K562 (cell line): ENCODE results near the gene RHOV. TPM values are rescaled to one million over a fixed set of nuclear protein-coding genes. Genes with fewer than 3 reads are reported as not detected.

Experiments used
- ADNP ChIP-seq: fragments of 200-800 bp; sonication (Bioruptor generic); IDR thresholded peaks from 2 replicates; pipeline ENCODE4 v1.6.1; 2016; ENCODE audit warnings: missing genetic modification characterization, missing compliant biosample characterization
- MYC ChIP-seq, 2 experiments: fragments of 250-450 bp in 1 of 2; sonication (Bioruptor Pico) in 1 of 2; IDR thresholded peaks; 2 replicates each; pipeline versions ENCODE4 v1.5.1 to v1.6.1; 2012 to 2021; ENCODE audit warnings: low read depth in 2 of 2, borderline replicate concordance in 1 of 2, improper control_type of control experiment in 1 of 2, low read length in 1 of 2, mild to moderate bottlenecking in 1 of 2, moderate library complexity in 1 of 2
- POLR3A ChIP-seq: IDR thresholded peaks from 2 replicates; pipeline ENCODE4 v1.6.1; 2011; ENCODE audit warnings: borderline replicate concordance, mild to moderate bottlenecking, moderate library complexity; ENCODE audit not compliant: insufficient read length, insufficient read depth; ENCODE audit errors: extremely low read depth
- RBFOX2 ChIP-seq: fragments of 200-400 bp; formaldehyde crosslinking; IDR thresholded peaks from 2 replicates; pipeline ENCODE4 v1.6.1; 2017; ENCODE audit warnings: low read depth, mild to moderate bottlenecking, low read length, moderate library complexity
- ZBTB43 ChIP-seq: sonication (generic); formaldehyde crosslinking; IDR thresholded peaks from 2 replicates; pipeline ENCODE4 v1.8.0; 2023; ENCODE audit warnings: mild to moderate bottlenecking, missing genetic modification reagents
- ZFX ChIP-seq: sonication (generic); formaldehyde crosslinking; IDR thresholded peaks from 2 replicates; pipeline ENCODE4 v1.8.0; 2022; ENCODE audit warnings: mild to moderate bottlenecking, missing genetic modification reagents, moderate library complexity
- ZNF407 ChIP-seq: fragments of 450-650 bp; IDR thresholded peaks from 2 replicates; pipeline ENCODE4 v1.6.1; 2016; ENCODE audit warnings: low read depth
- polyA plus RNA-seq, 8 experiments: library from polyadenylated mRNA; depleted of rRNA in 4 of 8; stranded (reverse) in 5 of 8; unstranded in 3 of 8; fragments of >200 nt; fragmentation: Nextera tagmentation in 2 of 8; fragmentation: Illumina TruSeq in 1 of 8; extraction: Ambion mirVana in 2 of 8; extraction: Trizol in 1 of 8; gene quantifications; 2 replicates each; pipeline versions ENCODE4 v1.2.1 to v1.2.3, GENCODE V29; 2011 to 2014; ENCODE audit warnings: inconsistent platforms in 1 of 8, missing spikeins in 1 of 8
- total RNA-seq, 7 experiments: library from RNA; depleted of rRNA in 6 of 7; stranded (reverse); fragments of >200 nt in 6 of 7; fragmentation: Illumina TruSeq in 2 of 7; extraction: Trizol in 2 of 7; gene quantifications; 2 replicates each; pipeline versions ENCODE4 v1.2.1 to v1.2.3, GENCODE V29; 2011 to 2021; ENCODE audit warnings: low replicate concordance in 1 of 7

Gene RHOV
- total and polyA plus RNA-seq, 9 of the 15 experiments (the other 6 are each of a cell fraction or from before 2014, with no cell fraction given): 0.08 to 2.0 (median 1.1) TPM

- no peak for TF ChIP-seq ZNF407
- TF ChIP-seq MYC (IDR thresholded peaks at IDR 0.05; ENCODE audit: low read depth, low read length): no peak
- TF ChIP-seq MYC (CRISPR knock-in tag; IDR thresholded peaks at IDR 0.05; ENCODE audit: borderline replicate concordance, low read depth): no peak
- TF ChIP-seq ZFX (CRISPR knock-in tag): peak; percentile 88
- TF ChIP-seq POLR3A: no peak
- TF ChIP-seq ADNP (tag): no peak
- TF ChIP-seq ZBTB43 (CRISPR knock-in tag): no peak
- TF ChIP-seq RBFOX2: 0 out of 2 replicates have a peak, but pooled peaks have one; percentile 15
Measured at GRCh38 chr15:40843261-40843884, 30.7 kb downstream of the RHOV start (continued).
